ENCODE results near the gene CLIC4. TPM values are rescaled to one million over a fixed set of nuclear protein-coding genes. Genes with fewer than 3 reads are reported as not detected.

Gene CLIC4
- total and polyA plus RNA-seq, 10 of the 15 experiments (the other 5 are each of a cell fraction or from before 2014, with no cell fraction given), result 20.4 to 107 (median 69.6) TPM

DNA sequence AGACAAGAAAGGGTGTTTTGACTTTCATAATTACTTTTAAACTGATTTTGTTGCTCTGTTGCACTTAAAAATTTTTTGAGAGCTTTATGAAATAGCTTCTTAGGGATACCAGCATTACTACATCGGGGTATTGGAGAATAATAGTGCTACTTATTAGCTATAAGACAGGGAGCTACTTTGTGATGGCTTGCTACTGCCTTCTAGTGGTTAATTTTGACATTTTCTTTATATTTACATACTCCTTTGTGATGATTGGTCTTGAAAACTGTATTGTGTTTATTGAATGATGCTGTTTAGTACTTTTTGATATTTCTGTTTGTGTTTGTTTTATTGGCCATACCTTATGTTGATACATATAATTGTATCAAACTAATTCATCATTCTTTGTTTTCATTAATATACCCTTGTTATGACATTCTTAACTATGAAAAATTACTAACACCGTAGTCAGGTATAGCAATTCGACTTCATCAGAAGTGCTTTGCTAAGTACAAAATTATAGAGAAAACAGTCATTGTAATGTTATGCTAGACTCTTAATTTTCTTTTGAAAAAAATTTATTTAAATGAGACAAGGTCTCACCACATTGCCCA, 85.5 kb downstream of the CLIC4 start (continued):
- TF ChIP-seq, protein P1, sequence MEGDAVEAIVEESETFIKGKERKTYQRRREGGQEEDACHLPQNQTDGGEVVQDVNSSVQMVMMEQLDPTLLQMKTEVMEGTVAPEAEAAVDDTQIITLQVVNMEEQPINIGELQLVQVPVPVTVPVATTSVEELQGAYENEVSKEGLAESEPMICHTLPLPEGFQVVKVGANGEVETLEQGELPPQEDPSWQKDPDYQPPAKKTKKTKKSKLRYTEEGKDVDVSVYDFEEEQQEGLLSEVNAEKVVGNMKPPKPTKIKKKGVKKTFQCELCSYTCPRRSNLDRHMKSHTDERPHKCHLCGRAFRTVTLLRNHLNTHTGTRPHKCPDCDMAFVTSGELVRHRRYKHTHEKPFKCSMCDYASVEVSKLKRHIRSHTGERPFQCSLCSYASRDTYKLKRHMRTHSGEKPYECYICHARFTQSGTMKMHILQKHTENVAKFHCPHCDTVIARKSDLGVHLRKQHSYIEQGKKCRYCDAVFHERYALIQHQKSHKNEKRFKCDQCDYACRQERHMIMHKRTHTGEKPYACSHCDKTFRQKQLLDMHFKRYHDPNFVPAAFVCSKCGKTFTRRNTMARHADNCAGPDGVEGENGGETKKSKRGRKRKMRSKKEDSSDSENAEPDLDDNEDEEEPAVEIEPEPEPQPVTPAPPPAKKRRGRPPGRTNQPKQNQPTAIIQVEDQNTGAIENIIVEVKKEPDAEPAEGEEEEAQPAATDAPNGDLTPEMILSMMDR (IDR thresholded peaks at IDR 0.05 in 2 of 3, conservative IDR thresholded peaks at IDR 0.05 in 1 of 3; ENCODE audit: control insufficient read depth in 2 of 3, extremely low read depth in 1 of 3, insufficient read depth in 1 of 3, low read depth in 3 of 3, low read length in 3 of 3), result peak; percentile 70 to 89 (median 79)
- TF ChIP-seq FOXM1 (IDR thresholded peaks at IDR 0.05; ENCODE audit: low read depth, low read length) (0 out of 2 replicates have a peak, but pooled peaks have one; percentile 35), RAD21 (IDR thresholded peaks at IDR 0.05; ENCODE audit: insufficient read depth, low read depth, low read length) (peak; percentile 88)
- TF ChIP-seq, protein P2, sequence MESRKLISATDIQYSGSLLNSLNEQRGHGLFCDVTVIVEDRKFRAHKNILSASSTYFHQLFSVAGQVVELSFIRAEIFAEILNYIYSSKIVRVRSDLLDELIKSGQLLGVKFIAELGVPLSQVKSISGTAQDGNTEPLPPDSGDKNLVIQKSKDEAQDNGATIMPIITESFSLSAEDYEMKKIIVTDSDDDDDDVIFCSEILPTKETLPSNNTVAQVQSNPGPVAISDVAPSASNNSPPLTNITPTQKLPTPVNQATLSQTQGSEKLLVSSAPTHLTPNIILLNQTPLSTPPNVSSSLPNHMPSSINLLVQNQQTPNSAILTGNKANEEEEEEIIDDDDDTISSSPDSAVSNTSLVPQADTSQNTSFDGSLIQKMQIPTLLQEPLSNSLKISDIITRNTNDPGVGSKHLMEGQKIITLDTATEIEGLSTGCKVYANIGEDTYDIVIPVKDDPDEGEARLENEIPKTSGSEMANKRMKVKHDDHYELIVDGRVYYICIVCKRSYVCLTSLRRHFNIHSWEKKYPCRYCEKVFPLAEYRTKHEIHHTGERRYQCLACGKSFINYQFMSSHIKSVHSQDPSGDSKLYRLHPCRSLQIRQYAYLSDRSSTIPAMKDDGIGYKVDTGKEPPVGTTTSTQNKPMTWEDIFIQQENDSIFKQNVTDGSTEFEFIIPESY (IDR thresholded peaks at IDR 0.05), result peak; percentile 6; the same call in 1 of the 2 replicates

DNA sequence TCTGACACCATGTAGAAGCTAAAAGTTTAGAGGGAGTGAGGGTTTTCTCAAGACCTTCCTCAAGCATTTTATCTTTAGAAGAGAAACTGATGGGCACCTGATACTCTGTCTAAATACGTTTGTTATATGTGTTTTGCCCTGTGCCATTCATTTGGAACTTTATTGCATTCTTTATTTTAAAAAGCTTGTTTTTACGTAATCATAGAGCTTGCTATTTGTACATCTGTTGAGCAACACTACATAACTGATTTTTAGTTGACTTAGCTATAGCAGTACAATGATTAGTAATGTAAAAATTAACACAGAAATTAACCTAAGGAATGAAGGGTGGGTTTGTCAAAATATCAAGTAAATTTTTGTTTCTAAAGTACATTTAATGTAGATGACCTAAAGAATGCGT, 96.3 kb downstream of the CLIC4 start:
- no peaks in the 10 kb centered on the region for H3K9me3 ChIP-seq (replicated peaks; ENCODE audit: control insufficient read depth, insufficient read depth, low read length)
- H3K79me2 ChIP-seq (ENCODE audit: control insufficient read depth, insufficient read depth, low read length), result no peaks in the 10 kb centered on the region
- 83% methylated on average over 3 of the region's 3 CpGs for WGBS (ENCODE audit: insufficient coverage, insufficient replicate concordance, low lambda C conversion rate, missing lambda C conversion rate)
- CTCF ChIA-PET, result interaction anchor here (0.6 to 2.0 kb wide), 6 partner anchors 10 to 239 kb away, joined by 3 to 11 read pairs (median 5); no protein-coding TSS in a partner anchor
- no peaks in the 10 kb centered on the region for H4K20me1 ChIP-seq (ENCODE audit: control insufficient read depth, insufficient read depth)
- ATAC-seq (no peak), FAIRE-seq (no peak), DNase-seq (ENCODE audit: low read depth, low spot score) (no peak)
- POLR2A ChIA-PET, result interaction anchor here (0.6 kb wide), 1 partner anchor 94 kb away, joined by 5 read pairs; no protein-coding TSS in a partner anchor
- RAD21 ChIA-PET (ENCODE audit: unreplicated experiment), result interaction anchor here (1.0 to 1.2 kb wide), 2 partner anchors 11 to 153 kb away, joined by 4 to 7 read pairs; no protein-coding TSS in a partner anchor
- no peak overlapping the region for H3K9ac ChIP-seq (ENCODE audit: control insufficient read depth, insufficient read depth, low read length)
- no peak overlapping the region for H2AFZ ChIP-seq (ENCODE audit: control insufficient read depth, low read depth, low read length)
- no TSS peak for BruUV-seq (replicated peaks)
- H3K4me3 ChIP-seq, result no peak overlapping the region
- H3K4me2 ChIP-seq (ENCODE audit: control insufficient read depth, insufficient read depth), result no peak overlapping the region
- in situ Hi-C loops (cut with MboI), result no loop called here
- H3K27ac ChIP-seq (ENCODE audit: control insufficient read depth, insufficient read depth), result no peak overlapping the region
- intact Hi-C loops (cut with micrococcal nuclease; ENCODE audit: unreplicated experiment), result no loop called here
- H3K36me3 ChIP-seq (ENCODE audit: control insufficient read depth in 2 of 2, insufficient read depth in 2 of 2, low read length in 1 of 2), result peaks cover 0 to 7% of the 10 kb centered on the region in 2 experiments; a peak in 2 of 4 replicates
- no peaks in the 10 kb centered on the region for H3K4me1 ChIP-seq (ENCODE audit: control insufficient read depth, insufficient read depth, low read length)
- no peaks in the 10 kb centered on the region for H3K27me3 ChIP-seq (replicated peaks in 1 of 2; ENCODE audit: control insufficient read depth in 2 of 2, insufficient read depth in 2 of 2, low read length in 1 of 2)
- SMC1A ChIA-PET (ENCODE audit: uncharacterized antibody, unreplicated experiment), result interaction anchor here (0.6 to 2.1 kb wide), 8 partner anchors 10 to 643 kb away, joined by 3 to 9 read pairs (median 4); no protein-coding TSS in a partner anchor
- TF ChIP-seq BCL11A (IDR thresholded peaks at IDR 0.05; ENCODE audit: low read depth, low read length), result no peak
- no peak for TF ChIP-seq TAF1 (IDR thresholded peaks at IDR 0.05; ENCODE audit: borderline replicate concordance, low read depth, low read length)
- no peak for TF ChIP-seq KLF5 (IDR thresholded peaks at IDR 0.05; ENCODE audit: partially characterized antibody)
- TF ChIP-seq ZSCAN29 (IDR thresholded peaks at IDR 0.05), result no peak
- TF ChIP-seq, protein P3, sequence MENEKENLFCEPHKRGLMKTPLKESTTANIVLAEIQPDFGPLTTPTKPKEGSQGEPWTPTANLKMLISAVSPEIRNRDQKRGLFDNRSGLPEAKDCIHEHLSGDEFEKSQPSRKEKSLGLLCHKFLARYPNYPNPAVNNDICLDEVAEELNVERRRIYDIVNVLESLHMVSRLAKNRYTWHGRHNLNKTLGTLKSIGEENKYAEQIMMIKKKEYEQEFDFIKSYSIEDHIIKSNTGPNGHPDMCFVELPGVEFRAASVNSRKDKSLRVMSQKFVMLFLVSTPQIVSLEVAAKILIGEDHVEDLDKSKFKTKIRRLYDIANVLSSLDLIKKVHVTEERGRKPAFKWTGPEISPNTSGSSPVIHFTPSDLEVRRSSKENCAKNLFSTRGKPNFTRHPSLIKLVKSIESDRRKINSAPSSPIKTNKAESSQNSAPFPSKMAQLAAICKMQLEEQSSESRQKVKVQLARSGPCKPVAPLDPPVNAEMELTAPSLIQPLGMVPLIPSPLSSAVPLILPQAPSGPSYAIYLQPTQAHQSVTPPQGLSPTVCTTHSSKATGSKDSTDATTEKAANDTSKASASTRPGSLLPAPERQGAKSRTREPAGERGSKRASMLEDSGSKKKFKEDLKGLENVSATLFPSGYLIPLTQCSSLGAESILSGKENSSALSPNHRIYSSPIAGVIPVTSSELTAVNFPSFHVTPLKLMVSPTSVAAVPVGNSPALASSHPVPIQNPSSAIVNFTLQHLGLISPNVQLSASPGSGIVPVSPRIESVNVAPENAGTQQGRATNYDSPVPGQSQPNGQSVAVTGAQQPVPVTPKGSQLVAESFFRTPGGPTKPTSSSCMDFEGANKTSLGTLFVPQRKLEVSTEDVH (IDR thresholded peaks at IDR 0.05; ENCODE audit: low read depth, partially characterized antibody), result no peak
- TF ChIP-seq TCF12 (IDR thresholded peaks at IDR 0.05; ENCODE audit: low read depth, low read length), result no peak
- no peak for TF ChIP-seq CEBPB (IDR thresholded peaks at IDR 0.05; ENCODE audit: borderline replicate concordance in 1 of 2, low read depth in 2 of 2, low read length in 2 of 2)
- no peak for TF ChIP-seq ZNF274 (IDR thresholded peaks at IDR 0.05; ENCODE audit: insufficient read depth, insufficient read length)
- TF ChIP-seq NR2F1 (conservative IDR thresholded peaks at IDR 0.05), result no peak
- TF ChIP-seq, protein P4, sequence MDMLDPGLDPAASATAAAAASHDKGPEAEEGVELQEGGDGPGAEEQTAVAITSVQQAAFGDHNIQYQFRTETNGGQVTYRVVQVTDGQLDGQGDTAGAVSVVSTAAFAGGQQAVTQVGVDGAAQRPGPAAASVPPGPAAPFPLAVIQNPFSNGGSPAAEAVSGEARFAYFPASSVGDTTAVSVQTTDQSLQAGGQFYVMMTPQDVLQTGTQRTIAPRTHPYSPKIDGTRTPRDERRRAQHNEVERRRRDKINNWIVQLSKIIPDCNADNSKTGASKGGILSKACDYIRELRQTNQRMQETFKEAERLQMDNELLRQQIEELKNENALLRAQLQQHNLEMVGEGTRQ (IDR thresholded peaks at IDR 0.05; ENCODE audit: borderline replicate concordance, low read depth, low read length), result no peak
